ENCODE data around the gene ZBTB20. TPM values are rescaled to one million over a fixed set of nuclear protein-coding genes. Genes with fewer than 3 reads are reported as not detected.

ZBTB20 gene
- total RNA-seq, 4 donors from 2014 or later, result 69.9 to 112 (median 80.8) TPM

DNA sequence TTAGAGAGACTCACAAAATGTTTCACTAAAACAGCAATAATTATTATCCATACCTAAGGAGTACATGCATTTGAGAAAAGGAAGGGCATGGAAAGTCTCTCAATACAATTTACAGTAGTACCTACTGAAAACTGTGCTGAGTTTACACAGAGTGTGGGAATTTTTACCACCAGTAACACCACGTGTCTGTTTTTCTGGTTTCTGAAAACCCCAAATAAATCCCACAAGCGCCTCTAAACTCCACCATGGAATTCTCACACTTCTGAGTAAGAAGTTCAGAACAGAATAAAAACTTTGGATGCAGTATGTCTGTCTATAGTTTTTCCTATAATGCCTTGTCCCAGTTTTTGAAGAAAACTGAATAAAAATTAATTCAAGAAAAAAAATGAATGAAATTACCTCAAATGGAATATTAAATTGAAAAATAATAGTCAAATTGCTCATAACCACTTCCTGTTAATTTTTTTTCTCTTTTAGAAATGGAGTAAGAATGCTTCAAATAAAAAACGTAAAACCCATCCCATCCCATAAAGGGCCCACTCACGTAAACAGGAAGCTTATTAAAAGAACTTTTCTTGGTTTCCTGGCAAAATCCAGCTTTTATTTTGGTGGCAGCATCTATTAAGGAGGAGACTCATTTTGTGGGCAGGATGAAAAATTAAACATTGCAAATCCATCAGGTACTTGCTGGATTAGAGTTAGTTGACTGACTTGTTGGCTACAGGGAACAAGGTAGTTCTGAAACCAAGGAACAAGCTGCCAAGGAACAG lies 475.2 kb downstream of the ZBTB20 start:
- Histone ChIP-seq H3K27me3 (no peaks in the 10 kb centered on the region), H3K27ac (replicated peaks in 1 of 4) (no peak overlapping the region), H3K4me3 (no peak overlapping the region), H3K9me3 (no peaks in the 10 kb centered on the region), H3K4me1 (peaks cover 0 to 5% (median 4%) of the 10 kb centered on the region in 4 donors), H3K36me3 (no peaks in the 10 kb centered on the region)
- TF ChIP-seq POLR2AphosphoS5 (IDR thresholded peaks at IDR 0.05), result no peak
- no peak for TF ChIP-seq EP300 (IDR thresholded peaks at IDR 0.05)
- TF ChIP-seq POLR2A (IDR thresholded peaks at IDR 0.05; ENCODE audit: low read depth), result no peak
- TF ChIP-seq, protein P1, sequence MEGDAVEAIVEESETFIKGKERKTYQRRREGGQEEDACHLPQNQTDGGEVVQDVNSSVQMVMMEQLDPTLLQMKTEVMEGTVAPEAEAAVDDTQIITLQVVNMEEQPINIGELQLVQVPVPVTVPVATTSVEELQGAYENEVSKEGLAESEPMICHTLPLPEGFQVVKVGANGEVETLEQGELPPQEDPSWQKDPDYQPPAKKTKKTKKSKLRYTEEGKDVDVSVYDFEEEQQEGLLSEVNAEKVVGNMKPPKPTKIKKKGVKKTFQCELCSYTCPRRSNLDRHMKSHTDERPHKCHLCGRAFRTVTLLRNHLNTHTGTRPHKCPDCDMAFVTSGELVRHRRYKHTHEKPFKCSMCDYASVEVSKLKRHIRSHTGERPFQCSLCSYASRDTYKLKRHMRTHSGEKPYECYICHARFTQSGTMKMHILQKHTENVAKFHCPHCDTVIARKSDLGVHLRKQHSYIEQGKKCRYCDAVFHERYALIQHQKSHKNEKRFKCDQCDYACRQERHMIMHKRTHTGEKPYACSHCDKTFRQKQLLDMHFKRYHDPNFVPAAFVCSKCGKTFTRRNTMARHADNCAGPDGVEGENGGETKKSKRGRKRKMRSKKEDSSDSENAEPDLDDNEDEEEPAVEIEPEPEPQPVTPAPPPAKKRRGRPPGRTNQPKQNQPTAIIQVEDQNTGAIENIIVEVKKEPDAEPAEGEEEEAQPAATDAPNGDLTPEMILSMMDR (IDR thresholded peaks at IDR 0.05), result no peak
- 85% methylated on average over 4 of the region's 4 CpGs for WGBS
- DNase-seq (ENCODE audit: extremely low spot score), result no peak
- intact Hi-C loops (cut with DNase I), result no loop called here

DNA sequence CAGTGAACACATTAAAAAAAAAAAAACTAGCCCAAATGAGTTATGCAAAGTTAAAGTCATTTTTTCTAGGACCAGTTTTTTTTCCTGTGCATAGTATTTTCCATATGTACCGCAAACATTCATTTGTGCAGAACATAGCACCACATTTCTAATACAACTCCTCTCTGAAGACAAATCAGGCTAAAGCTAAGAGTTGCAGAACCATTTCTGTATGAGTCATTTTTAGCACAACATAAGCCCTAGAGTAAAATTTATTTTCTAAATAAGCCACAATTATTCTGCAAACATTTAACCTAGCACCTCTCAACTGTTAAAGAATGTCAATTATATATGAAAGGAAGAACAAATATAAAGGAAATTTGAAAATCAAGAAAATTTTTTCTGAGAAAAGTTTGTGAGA lies 477.5 kb downstream of the ZBTB20 start:
- intact Hi-C loops (cut with DNase I), result no loop called here
- Histone ChIP-seq H3K27ac (replicated peaks in 1 of 4) (no peak overlapping the region), H3K36me3 (no peaks in the 10 kb centered on the region), H3K4me3 (no peak overlapping the region), H3K27me3 (no peaks in the 10 kb centered on the region), H3K9me3 (no peaks in the 10 kb centered on the region), H3K4me1 (peaks cover 0 to 8% (median 6%) of the 10 kb centered on the region in 4 donors)
- WGBS, result 92% methylated on average over 1 of the region's 1 CpG
- TF ChIP-seq, protein P1 (IDR thresholded peaks at IDR 0.05), result no peak
- TF ChIP-seq POLR2A (IDR thresholded peaks at IDR 0.05; ENCODE audit: low read depth), result no peak
- TF ChIP-seq POLR2AphosphoS5 (IDR thresholded peaks at IDR 0.05), result no peak
- no peak for TF ChIP-seq EP300 (IDR thresholded peaks at IDR 0.05)
- no peak for DNase-seq (ENCODE audit: extremely low spot score)

- TF ChIP-seq POLR2A (IDR thresholded peaks at IDR 0.05; ENCODE audit: low read depth) (no peak), POLR2AphosphoS5 (IDR thresholded peaks at IDR 0.05) (no peak), EP300 (IDR thresholded peaks at IDR 0.05) (no peak)
- TF ChIP-seq, protein P1 (IDR thresholded peaks at IDR 0.05), result no peak
- WGBS, result 87% methylated on average over 2 of the region's 2 CpGs
- no peaks in the 10 kb centered on the region for H3K27me3 ChIP-seq
- no peak overlapping the region for H3K27ac ChIP-seq (replicated peaks in 1 of 4)
- peaks cover 0 to 8% (median 6%) of the 10 kb centered on the region in 4 donors for H3K4me1 ChIP-seq
- no peaks in the 10 kb centered on the region for H3K9me3 ChIP-seq
- intact Hi-C loops (cut with DNase I), result no loop called here
- no peak overlapping the region for H3K4me3 ChIP-seq
- no peak for DNase-seq (ENCODE audit: extremely low spot score)
- H3K36me3 ChIP-seq, result no peaks in the 10 kb centered on the region
Measured at GRCh38 chr3:114668099-114668498, 479.0 kb downstream of the ZBTB20 start.

DNA sequence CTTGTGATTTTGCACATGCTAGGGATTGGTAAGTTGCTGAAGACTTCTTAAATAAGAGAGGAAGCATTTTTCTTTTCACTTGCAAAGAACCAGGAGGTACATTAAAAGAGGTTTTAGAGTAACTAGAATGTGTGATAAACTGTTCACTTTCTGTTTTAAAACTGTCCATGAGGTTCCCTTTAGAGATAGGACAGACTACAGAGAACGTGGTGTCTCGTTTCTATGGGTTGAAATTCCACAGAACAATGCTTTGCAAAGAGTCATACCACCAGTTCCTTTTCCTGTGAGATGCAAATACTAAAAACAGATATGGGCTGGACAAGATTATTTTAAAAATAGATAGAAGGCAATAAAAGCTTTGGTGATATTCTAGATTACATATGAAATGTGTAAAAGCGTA lies 480.5 kb downstream of the ZBTB20 start:
- H3K9me3 ChIP-seq, result no peaks in the 10 kb centered on the region
- TF ChIP-seq POLR2A (IDR thresholded peaks at IDR 0.05; ENCODE audit: low read depth), result no peak
- no peak for TF ChIP-seq EP300 (IDR thresholded peaks at IDR 0.05)
- TF ChIP-seq POLR2AphosphoS5 (IDR thresholded peaks at IDR 0.05), result no peak
- TF ChIP-seq, protein P1 (IDR thresholded peaks at IDR 0.05), result no peak
- no peak for DNase-seq (ENCODE audit: extremely low spot score)
- no peak overlapping the region for H3K27ac ChIP-seq (replicated peaks in 1 of 4)
- 72% methylated on average over 3 of the region's 3 CpGs for WGBS
- no peaks in the 10 kb centered on the region for H3K36me3 ChIP-seq
- no peak overlapping the region for H3K4me3 ChIP-seq
- peaks cover 0 to 8% (median 4%) of the 10 kb centered on the region in 4 donors for H3K4me1 ChIP-seq
- no peaks in the 10 kb centered on the region for H3K27me3 ChIP-seq
- intact Hi-C loops (cut with DNase I), result no loop called here

All from esophagus muscularis mucosa (tissue), 4 donors.